A549 (cell line): ENCODE measurements around the gene ZNF865.

Experiments
- CHD4 ChIP-seq: fragments of 200-600 bp; sonication (generic); IDR thresholded peaks from 2 replicates; pipeline ENCODE4 v1.6.1; 2016; ENCODE audit warnings: antibody characterized with exemption, mild to moderate bottlenecking, borderline replicate concordance
- EP300 ChIP-seq, 2 experiments: fragments of >200 bp; sonication (Bioruptor Twin); formaldehyde crosslinking; IDR thresholded peaks; 2 replicates in 1 of 2; 3 replicates in 1 of 2; pipeline ENCODE4 v1.6.1; 2016 to 2017
- HOXA7 ChIP-seq: fragments of 250-450 bp; sonication (Bioruptor Pico); IDR thresholded peaks from 2 replicates; pipeline ENCODE4 v1.5.0; 2020; ENCODE audit warnings: mild to moderate bottlenecking, moderate library complexity
- JUNB ChIP-seq: fragments of >200 bp; sonication (Bioruptor Twin); formaldehyde crosslinking; IDR thresholded peaks from 2 replicates; pipeline ENCODE4 v1.6.1; 2016
- MAZ ChIP-seq: fragments of 150-350 bp; IDR thresholded peaks from 2 replicates; pipeline ENCODE4 v1.6.1; 2014; ENCODE audit warnings: antibody characterized with exemption, low read depth, low read length, borderline replicate concordance
- NPAS2 ChIP-seq: fragments of 250-450 bp; sonication (Bioruptor Pico); IDR thresholded peaks from 2 replicates; pipeline ENCODE4 v1.8.0; 2022; ENCODE audit warnings: mild to moderate bottlenecking, moderate library complexity, borderline replicate concordance
- POLR2A ChIP-seq: IDR thresholded peaks from 2 replicates; pipeline ENCODE4 v1.6.1; 2012; ENCODE audit warnings: mild to moderate bottlenecking, low read length
- REST ChIP-seq: fragments of 200-600 bp; sonication (generic); IDR thresholded peaks from 2 replicates; pipeline ENCODE4 v1.6.1; 2016; ENCODE audit warnings: antibody characterized with exemption, mild to moderate bottlenecking, moderate library complexity
- TF ChIP-seq, protein P1 (sequence below): fragments of >200 bp; sonication (Bioruptor Twin); formaldehyde crosslinking; IDR thresholded peaks from 3 replicates; pipeline ENCODE4 v1.5.1; 2016
- TF ChIP-seq, protein P2 (sequence below): fragments of 450-650 bp; IDR thresholded peaks from 2 replicates; pipeline ENCODE4 v1.6.1; 2014; ENCODE audit warnings: antibody characterized with exemption

GRCh38 chr19:55647732-55648584, 42.5 kb downstream of the ZNF865 start, which contains the start of gene CCDC106:
- TF ChIP-seq, protein P1, sequence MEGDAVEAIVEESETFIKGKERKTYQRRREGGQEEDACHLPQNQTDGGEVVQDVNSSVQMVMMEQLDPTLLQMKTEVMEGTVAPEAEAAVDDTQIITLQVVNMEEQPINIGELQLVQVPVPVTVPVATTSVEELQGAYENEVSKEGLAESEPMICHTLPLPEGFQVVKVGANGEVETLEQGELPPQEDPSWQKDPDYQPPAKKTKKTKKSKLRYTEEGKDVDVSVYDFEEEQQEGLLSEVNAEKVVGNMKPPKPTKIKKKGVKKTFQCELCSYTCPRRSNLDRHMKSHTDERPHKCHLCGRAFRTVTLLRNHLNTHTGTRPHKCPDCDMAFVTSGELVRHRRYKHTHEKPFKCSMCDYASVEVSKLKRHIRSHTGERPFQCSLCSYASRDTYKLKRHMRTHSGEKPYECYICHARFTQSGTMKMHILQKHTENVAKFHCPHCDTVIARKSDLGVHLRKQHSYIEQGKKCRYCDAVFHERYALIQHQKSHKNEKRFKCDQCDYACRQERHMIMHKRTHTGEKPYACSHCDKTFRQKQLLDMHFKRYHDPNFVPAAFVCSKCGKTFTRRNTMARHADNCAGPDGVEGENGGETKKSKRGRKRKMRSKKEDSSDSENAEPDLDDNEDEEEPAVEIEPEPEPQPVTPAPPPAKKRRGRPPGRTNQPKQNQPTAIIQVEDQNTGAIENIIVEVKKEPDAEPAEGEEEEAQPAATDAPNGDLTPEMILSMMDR = no peak
- peak; percentile 41 for TF ChIP-seq REST
- TF ChIP-seq NPAS2 = no peak
- no peak for TF ChIP-seq JUNB
- TF ChIP-seq EP300 (IDR thresholded peaks at IDR 0.05) = no peak
- TF ChIP-seq POLR2A = no peak
- no peak for TF ChIP-seq MAZ
- TF ChIP-seq CHD4 = no peak
- TF ChIP-seq, protein P2, sequence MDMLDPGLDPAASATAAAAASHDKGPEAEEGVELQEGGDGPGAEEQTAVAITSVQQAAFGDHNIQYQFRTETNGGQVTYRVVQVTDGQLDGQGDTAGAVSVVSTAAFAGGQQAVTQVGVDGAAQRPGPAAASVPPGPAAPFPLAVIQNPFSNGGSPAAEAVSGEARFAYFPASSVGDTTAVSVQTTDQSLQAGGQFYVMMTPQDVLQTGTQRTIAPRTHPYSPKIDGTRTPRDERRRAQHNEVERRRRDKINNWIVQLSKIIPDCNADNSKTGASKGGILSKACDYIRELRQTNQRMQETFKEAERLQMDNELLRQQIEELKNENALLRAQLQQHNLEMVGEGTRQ = no peak
- no peak for TF ChIP-seq HOXA7
